GM18858 (cell line): Measurements from ENCODE around the gene SATB1.

Experiments
- ATAC-seq: cut with Tn5 transposase; IDR thresholded peaks from one replicate; pipeline ENCODE4 v1.9.1; 2021; ENCODE audit not compliant: unreplicated experiment

SATB1 gene

DNA sequence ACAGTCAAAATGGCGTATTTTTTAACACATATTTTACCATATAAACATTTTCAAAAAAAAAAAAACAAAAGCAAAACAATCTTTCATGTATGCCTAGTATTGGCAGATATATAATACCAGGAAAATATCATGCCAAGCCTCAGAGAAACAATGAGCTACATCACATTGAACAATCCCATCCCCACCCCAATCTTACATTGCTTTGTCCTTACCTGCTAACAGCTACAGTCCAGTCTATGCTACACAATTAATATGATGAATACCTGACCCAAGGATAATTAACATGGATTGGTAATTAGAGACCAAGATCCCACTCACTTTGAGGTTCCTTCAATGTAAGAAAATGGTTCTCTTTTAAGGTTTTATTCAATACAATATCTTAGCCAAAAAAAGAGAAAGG is 7.6 kb upstream of the SATB1 start:
- no peak for ATAC-seq

DNA sequence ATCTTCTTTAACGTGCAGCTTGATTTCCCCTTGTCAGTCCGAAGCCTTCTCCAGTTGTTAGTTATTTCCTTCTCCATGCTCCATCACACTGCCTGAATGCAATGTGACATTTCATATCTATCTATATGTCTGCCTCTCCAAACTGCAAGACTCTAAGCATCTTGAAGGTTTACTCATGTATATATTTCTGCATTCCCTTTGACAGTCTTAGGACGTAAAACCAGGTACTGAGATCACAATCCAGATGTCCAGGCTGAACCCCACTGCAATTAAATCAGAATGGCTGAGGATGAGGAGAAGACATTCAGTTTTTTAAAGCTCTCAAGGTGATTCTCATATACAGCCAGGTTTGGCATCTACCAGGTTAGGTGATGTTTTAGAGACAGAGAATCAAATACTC is 6.1 kb upstream of the SATB1 start:
- ATAC-seq, result no peak

DNA sequence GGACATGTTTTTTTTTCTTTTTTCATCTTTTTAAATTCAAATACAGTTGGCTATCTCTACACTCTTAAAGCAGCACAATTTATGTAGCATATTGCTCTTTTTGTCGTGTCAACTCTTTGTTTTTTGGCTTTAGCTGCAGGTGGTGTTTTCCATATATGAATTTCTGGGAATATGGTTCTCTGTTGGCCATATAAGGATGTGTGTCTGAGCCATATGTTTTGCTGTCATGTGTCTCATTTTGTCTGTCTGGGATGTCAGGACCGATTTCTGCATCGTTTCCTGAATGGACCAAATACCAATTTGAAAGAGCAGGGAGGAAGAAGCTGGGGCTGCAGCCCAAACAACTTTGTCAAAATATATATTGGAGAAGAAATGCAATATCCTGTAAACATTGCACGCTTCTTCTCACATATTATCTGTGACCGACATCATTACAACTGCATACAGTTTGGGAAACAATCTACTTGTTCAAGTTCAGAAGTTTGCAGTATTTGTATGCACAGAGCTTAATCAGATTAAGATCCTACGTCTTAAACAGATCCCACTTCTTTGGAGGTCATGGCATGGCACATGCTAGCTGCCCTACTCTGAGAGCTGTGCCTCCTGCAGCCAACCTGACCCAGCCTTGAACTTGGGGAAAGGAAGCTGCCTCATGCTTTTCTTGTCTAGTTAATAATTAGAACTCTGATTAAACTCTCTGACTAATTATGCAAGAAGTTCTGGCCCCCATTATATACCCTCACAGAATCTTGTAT is 4.0 kb upstream of the SATB1 start:
- ATAC-seq, result no peak

GRCh38 chr3:18428036-18428435 is 2.9 kb upstream of the SATB1 start:
- no peak for ATAC-seq

GRCh38 chr3:18426597-18427193 is 1.6 kb upstream of the SATB1 start:
- no peak for ATAC-seq

GRCh38 chr3:18425641-18426257 is 610 bp upstream of the SATB1 start:
- ATAC-seq, result no peak

DNA sequence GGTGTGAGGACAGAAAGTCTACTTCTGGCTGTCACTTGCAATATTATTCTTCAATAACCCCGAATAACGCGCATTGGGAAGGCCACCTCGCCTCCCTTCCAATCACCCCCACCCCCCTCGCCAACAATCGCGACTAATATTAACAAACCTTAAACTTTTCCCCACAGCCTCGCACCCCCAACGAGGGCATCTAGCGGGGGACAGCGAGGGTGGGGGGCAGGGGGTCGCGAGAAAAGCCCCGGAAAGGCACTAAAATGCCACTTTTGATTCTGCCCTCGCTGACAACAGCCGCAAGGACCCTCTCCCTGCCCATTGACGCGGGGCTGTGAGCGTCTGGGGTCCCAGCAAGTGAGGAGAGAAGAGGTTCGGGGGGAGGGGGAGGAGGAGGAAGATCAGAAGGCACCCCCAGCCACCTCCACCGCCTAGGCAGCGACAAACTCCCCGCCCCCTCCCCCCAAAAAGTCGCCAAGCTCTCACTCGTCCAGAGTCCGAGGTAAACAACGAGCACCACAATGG is 868 bp downstream of the SATB1 start:
- no peak for ATAC-seq

- peak; percentile 89 for ATAC-seq
Observed at GRCh38 chr3:18423401-18424212, 1.5 kb downstream of the SATB1 start.

- ATAC-seq, result no peak
Observed at GRCh38 chr3:18422972-18423371, 2.2 kb downstream of the SATB1 start.

DNA sequence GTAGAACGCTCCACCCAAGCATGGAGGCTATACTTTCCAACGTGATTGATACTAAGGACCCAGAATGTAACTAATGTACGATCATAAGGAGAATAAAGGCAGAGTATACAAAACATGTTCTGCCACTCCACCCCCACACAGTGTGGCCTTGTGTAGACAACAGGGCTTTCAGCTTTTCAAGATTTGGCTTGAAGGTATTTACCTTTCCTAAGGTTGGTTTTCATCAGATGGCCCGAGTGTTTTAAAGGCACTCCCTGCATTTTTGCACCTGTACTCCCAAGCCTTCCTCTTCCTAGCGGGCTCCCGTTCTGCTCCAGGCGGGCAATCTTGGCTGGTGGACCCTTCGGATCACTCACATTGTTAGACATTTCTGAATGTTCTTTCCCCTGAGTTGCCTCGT is 4.6 kb downstream of the SATB1 start:
- no peak for ATAC-seq

DNA sequence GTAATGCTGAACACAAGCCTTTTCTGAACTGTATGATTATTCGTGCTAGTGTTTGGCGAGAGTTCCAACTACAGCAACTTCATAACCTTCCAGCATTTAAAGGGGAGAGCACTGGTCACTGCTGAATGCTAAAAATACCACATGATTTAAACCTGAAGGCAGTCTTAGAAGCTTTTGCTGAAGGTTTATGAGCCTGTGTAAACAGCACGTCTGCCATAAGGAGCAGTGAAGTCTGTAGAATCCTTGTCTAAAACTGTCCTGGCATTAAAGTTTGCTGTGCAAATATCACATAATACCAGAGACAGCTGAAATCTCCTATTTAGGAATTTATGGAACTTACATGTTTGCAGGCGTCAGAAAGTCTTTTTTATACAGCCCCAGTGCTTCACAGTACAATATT is 5.9 kb downstream of the SATB1 start:
- ATAC-seq, result no peak

DNA sequence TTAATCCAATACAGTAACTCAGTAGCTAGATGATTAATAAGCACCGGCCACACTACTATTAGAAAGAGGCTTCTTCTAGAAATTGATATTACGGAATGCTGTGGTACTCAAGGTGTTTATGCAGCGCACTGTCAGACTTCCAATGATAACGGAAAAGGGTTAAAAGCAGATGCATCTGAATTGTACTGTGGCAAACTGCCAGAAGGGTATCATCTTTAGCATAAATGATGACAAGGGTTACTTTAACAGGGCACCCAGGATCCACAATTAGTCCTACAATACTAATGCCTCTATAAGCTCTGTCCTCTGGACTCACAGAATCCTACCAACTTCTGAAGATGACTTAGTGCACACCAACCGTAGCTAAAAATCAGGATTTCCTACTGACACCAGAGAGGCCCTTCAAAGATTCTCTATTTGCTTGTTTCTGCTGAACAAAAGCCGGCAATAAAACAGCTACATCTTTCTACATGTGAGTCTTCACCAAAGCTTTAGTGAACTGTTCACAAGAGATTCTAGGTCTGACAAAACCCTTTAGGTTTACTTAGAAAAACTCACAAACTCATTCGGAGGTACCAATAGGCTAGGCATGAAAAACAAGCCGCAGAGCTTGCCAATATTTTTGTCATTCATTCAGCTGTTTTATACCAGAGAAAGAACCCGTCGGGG is 7.1 kb downstream of the SATB1 start:
- no peak for ATAC-seq

- ATAC-seq, result no peak
Observed at GRCh38 chr3:18416332-18416731, 8.8 kb downstream of the SATB1 start.

DNA sequence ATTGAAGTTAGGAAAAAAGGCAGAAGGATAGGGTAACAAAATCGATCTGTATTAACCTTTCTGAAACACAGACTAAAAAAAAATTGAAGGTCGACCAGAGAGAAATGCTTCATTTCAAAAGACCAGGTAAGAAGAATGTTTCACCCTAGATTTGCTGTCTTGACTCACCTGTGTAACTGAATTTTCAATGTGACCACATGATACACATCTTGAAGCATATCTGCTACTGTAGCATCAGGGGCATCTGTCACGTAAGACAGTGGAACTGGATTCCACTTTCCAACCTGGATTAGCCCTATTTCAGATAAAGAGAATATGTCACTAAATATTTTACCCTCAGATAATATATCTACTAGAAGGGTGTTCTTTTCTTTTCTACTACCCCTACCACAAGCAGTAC is 9.3 kb downstream of the SATB1 start:
- ATAC-seq, result no peak

DNA sequence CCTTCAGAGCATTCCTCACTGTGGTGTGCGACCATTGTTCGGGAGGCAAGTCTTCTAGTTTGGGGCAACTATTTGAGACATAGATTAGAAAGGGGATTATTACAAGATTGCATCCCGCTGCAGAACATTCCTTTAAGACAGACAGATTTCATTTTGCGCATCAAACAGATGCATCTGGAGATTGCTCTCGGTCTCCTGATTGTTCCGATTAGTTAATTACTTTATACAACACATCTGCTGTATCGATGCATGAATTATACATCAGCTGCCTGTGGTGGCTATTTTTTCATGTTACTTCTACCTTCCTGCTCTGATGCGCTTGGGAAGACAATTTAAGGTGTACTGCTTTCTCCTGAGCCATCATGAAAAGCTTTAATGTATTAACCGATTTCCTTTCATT is 10.0 kb downstream of the SATB1 start:
- ATAC-seq, result no peak

DNA sequence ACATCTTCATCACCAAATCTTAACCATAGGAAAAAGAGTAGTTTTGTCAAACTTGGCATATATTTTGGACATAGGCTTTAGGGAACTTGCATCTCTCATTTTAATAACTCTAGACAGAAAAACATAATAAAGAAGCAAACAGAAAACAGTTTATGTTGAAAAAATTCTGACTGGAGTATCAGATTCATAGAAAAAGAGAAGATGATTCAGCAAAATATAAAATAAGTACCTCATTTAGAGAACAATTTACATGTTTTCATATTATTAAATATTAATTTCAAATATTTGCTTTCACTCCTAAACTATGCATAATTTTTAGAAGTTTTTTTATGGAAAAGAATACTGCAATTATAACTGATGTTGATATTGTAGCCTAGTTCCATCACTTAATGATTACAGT is 12.5 kb downstream of the SATB1 start:
- ATAC-seq, result no peak

DNA sequence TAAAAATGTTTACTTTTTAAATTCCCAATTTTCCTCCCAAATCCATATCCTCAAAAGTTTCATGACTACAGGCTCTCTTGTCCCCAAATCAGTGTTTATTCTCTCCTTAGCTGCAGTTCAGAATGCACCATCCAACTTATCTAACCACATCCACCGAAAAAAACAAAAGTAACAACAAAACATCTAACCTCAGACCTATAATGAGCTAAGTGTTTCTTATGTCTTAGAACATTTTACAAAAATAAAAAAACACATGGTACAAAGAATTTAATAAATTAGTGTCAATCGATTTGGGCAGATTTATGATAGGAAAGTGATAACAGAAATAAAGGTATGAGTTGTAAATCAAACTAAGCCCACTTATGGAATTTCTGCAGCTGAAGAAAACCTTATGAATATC is 13.6 kb downstream of the SATB1 start:
- ATAC-seq, result no peak

DNA sequence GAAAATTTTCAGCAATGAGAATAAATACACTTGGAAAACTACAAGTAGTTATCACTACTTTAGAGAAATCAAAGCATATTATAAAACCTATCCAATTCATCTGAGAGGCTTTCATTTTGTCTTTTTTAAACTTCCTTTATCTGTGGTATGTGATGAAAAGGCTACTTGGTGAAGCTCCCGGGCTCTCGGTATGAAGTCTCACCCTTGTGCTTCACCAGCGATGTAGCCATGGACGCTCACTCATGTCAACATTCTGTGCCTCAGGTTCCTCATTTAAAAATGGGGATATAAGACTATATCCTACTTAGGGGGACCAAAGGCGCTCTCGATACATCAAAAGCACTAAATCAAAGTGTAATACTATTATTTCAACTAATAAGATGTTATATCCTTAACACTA is 14.9 kb downstream of the SATB1 start:
- no peak for ATAC-seq

DNA sequence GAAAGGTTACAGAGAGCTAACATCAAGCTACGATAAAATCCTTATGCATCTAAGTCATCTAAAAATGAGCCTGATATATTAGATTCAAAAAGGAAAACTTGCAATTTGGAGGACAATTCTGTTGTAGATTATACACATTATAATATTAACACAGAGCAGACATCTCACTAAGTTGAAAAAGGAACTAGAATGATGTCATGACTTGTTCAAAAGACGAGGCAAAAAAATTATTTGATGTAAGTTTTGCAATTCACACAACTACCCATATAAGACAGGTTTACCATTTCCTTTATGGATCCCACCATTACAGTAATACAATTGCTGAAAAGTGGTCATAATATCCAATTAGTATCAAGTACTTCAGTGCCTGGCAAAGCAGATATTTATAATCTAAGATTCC is 15.9 kb downstream of the SATB1 start:
- ATAC-seq, result no peak

DNA sequence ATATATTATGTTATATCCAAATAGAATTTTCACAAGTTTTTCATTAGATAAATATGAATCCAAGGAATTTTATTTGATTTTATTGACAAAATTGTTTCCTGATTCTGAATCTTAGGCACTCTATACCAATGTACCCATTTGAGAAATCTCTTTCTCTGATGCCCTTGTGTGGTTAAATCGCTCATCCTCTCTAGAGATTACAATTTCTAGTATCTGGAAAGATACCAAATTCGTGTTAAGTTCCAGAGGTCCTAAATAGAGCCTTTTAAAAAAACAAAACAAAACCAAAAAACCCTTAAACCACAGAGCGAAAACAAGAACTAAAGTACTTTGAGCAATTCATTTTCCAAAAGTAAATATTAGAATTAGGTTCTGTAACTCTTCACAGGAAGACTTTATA is 20.0 kb downstream of the SATB1 start:
- no peak for ATAC-seq

DNA sequence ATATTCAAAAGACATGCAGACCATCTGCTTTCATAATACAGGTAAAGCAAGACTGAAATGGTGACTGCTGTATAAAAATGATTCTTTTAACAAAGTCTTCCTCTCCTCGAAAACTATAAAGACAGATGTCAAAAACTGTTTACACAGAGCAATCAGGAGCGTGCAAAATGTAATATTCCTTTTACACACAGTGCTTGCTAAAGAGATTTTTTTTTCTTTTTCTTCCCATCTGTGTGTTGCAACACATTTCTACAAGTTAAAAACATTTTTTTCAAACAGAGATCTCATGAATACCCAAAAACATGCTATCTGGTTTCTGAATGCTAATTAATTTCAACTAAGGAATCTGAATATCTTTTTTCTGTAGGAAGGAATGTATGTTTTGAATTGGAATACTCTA is 22.1 kb downstream of the SATB1 start:
- no peak for ATAC-seq
